Measurements from ENCODE around the gene NLRP5.
"Not testable (repeated sequence)": the region's sequence is repeated elsewhere in the genome, so short reads cannot be mapped to it uniquely, and the experiment has no call there.

NLRP5 gene

DNA sequence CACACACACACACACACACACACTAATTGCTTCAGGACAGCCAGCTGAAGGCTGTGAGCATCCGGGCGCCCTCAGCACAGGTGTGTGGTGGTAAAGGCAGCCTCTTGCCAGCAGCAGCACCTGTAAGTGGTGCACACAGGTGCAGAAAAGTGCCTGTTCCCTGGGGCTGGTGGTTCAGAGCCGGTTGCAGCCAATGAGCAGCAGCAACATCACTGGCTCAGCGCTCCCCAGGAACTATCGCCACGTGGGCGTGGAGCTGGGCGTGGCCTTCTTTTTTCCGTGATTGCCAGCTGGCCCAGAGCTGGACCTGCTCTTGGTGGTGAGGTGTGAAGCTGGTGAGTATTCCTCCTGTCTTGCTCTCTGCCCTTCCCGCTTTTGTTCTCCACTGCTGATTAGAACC, at the start of gene NLRP5:
NLRP5 (plus strand) TSS at position 289 of the 400 bp plus-strand sequence.
- DNase-seq, result no peak

DNA sequence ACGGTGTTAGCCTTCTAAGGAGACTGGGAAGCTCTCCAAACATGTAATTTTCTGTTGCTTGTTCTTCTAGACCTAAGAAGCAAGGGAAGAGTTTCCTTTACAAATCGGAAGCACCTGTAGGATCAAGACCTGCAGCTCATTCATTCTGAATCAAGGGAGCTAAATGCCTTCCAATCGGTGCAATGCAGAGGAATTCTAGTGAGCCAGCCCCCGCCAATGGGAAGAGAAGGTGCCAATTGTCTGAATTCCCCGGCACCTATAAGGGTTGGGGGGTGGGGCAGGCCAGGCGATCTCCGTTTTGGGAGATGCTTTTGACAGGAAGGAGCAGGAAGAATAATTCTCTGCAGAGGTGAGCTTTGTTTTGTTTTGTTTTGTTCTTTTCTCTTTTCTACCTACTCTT, 47.4 kb upstream of the NLRP5 start:
- DNase-seq, result no peak

DNA sequence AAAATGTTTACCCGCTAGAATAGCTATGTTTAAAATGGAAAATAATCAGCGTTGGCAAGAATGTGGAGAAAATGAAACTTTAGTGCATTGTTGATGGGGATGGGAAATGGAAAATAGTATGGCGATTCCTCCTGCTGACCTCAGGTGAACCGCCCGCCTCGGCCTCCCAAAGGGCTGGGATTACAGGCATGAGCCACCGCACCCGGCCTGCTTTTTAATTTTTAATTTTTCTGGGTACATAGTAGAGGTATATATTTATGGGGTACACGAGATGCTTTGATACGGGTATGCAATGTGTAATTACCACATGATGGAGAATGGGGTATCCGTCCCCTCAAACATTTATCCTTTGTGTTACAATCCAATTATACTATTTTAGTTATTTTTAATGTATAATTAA, 46.3 kb upstream of the NLRP5 start:
- DNase-seq, result no peak

DNA sequence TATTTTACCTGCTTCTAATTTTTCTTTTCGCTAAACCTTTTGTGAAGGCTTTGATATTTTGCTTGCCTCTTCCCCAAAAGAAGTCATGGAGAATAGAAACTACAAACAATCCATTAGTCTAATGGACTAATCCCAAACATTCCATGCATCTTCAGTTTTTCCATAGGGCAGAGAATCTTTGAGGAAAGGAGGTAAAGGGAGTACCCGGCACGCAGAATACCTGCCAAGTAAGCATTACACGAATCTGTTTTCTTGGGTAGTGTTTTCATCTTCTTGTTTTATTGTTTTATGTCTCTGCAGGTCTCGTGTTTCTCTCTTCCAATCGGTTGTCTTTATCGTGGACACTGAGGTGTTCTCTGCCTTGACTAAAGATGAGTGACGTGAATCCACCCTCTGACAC, 39.0 kb upstream of the NLRP5 start, which contains the start of gene NLRP8:
NLRP8 (plus strand) TSS at position 301 of the 400 bp plus-strand sequence.
- no peak for DNase-seq

DNA sequence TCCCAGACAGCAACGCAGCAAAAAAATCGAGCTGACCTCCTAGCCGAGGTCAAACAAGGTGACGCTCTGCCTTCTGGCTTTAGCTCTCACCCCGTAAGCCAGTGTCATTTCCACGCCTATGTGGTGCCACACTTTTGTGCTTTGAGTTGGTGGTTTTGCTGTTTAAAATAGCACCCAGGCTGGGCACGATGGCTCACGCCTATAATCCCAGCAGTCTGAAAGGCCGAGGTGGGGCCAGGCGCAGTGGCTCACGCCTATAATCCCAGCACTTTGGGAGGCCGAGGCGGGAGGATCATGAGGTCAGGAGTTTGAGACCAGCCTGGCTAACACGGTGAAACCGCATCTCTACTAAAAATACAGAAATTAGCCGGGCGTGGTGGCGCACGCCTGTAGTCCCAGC, 36.0 kb upstream of the NLRP5 start:
- not testable (repeated sequence) for DNase-seq

DNA sequence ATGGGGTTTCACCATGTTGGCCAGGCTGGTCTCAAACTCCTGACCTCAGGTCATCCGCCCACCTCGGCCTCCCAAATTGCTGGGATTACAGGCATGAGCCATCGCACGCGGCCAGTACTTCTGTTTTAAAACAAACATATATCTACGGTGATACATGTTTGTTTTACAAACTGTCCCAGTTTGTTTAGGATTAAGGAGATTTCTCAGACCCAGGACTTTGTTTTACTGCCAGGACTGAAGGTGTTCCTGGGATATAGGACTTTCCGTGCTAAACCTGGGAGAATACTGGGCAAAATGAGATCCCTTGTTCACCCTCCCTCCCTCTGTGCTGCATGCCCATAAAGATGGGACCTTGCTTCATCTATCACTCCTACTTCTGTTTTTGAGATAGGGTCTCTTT, 30.1 kb upstream of the NLRP5 start:
- DNase-seq, result no peak

DNA sequence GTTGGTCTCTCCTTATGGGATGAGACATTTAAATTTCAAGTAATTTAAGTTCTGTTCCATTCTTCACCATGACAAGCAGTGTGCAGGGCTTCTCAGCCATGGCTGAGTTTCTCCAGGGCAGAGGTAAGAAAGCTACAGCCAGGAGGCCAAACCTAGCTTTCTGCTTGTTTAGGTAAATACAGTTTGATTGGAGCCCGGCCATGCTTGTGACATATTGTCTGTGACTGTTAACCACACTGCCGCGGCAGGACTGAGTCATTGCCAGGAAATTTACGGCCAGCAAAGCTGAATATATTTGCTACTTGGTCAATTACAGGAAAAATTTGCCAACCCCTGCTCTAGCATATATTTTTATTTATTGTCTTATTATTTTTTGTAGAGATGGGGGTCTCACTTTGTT, 28.2 kb upstream of the NLRP5 start:
- no peak for DNase-seq

DNA sequence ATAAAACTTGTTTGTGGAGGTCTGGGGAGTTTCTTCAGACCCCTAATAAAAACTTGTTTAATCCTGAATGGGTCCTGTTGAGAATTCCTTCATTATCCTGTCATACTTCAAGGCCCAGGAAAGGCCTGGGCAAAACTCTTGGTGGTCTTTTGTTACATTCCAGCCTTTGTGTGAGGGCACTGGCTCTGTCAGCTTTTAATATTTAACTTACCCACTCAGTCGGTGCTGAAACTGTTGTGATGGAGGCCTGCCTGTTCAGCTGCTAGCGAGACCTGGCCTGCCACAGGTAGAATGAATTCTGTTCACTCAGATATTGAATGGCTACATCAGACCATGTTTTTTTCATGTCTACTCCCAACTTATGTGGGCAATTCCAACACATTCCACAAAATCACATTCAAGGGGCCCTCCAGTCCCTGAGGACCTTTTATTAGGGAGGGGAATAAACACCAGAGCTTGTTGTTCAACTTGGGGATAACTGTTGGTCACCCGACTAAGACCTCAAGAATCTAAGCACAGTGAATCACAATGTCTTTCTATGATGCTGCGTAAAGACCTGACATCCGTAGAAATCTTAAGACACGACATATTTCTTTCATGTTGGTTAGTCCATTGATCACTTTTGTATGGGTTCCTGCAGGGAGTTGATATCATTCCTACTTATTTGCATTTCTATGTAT, 26.4 kb upstream of the NLRP5 start:
- no peak for DNase-seq

DNA sequence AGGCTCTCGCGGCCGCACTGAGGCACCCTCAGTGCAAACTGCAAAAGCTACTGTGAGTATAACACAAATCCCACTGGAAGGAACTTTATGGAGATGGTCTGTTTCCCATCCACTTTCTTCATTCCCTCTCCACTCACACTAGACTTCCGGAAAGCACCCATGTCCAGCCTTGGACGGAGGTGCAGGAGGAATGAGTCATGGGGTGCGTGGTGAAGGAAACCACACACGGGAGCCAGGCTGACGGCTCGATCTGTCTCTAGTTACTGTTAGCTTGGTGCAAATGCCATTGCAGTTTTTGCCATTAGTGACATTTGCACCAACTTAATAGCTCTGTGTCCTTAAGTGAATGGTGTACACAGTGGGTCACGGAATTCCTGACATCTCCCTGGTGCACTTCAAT, 24.4 kb upstream of the NLRP5 start:
- DNase-seq, result no peak

DNA sequence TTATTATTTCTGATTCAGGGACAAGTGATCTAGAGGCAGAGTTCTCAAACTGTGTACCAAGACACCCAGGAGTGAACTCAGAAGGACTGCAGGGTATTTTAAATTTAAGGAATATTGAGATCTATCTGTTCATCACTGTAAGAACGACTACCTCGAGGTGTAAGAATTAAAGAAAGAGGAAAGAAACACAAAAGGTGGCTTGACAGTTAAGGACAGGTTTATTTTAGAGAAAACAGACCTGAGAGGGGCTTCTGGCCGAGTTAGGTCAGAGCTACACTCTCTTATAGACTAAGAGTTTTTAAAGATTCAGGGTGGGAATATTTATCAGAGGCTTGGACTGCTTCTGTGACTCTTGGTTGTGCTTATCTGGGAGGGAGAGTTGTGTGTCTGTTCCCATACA, 12.6 kb upstream of the NLRP5 start:
- DNase-seq, result no peak

DNA sequence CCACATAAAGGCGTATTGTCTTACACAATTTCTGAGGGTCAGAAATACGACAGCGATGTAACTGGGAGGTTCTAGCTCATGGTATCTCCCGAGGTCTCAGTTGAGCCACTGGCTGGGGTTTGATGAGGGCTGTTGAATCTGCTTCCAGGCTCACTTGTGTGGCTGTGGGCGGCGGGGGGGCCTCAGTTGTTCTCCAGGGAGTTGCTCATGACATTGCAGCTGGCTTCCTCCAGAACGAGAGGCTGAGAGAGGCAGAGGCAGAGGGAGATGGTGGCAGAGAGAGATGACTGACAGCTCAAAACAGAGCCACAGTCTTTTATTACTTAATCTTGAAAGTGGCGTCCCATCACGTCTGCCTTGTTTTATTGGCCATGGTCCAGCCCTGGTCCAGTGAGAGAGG, 6.2 kb upstream of the NLRP5 start:
- DNase-seq, result no peak

DNA sequence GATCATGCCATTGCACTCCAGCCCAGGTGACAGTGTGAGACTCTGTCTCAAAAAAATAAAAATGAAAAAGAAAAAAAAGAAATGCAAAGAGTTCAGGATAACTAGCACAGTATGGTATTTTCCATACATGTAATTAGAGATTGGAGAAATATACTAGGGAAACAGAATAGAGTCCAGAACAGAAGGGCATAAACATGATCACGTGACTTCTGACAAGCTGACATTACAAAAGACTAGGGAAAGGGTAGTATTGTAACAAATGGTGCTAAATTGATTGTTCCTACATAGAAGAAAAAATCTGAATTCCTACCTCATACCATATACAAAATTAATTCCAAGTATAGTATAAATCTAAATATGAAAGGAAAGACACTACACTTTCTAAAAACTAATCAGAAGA, 1.3 kb upstream of the NLRP5 start:
- no peak for DNase-seq

DNA sequence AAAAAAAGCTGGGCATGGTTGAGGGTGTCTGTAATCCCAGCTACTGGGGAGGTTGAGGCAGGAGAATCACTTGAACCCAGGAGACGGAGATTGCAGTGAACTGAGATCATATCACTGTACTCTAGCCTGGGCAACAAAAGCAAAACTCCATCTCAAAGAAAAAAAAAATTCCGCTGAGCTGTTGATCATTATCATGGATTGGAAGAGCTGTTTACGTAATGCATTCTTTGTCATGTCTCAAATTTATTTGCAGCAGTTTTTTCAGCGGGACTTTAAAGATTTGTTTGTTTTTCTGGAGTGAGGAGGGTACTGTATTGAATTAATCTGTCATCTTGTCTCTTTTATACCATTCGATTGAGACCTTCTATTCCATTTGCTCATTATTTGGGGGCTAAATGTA, 4.3 kb downstream of the NLRP5 start:
- DNase-seq, result no peak

DNA sequence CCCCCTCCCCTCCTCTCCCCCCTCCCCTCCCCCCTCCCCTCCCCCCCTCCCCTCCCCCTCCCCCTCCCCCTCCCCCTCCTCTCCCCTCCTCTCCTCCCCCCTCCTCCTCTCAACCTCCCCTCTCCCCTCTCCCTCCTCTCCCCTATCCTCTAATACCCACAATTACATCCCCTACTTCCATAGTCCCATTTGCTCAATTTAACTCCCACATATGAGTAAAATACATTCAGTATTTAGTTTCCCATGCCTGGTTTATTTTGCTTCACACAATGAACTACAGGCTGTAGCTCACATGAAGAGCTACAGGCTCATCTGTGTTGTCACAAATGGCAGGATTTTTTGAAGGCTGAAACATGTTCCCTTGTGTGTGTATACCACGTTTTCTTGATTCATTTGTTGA, 6.9 kb downstream of the NLRP5 start:
- DNase-seq, result no peak

DNA sequence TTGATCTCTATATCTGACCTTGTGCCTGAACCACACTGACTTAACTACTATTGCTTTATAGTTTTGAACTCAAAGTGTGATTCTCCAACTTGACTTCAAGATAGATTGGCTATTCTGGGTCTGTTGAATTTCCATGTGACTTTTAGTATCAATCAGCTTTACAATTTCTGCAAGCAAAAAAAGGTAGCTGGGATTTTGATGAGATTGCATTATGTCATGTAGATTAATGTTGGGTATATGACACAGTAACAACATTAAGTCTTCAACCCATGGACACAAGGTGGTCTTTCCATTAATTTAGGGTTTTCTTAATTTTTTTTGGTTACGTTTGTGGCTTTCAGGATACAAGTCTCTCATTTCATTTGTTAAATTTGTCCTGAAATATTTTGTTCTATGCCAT, 28.2 kb downstream of the NLRP5 start:
- no peak for DNase-seq

DNA sequence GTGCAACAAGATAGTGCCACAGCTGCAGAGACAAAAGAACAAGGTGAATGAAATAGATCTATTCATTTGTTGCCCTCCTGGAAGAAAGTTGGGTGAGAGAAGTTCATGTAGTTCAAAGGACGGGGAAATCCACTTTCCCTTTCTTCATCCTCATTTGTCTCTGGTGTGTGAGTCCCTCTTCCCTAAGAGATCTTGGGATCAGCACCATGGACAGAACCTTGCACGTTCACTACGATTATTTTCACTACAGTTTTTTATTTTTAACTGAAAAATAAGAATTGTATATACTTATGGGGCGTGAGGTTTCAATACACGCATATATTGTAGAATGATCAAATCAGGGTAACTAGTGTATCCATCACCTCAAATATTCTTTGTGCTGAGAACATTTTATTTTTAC, 29.2 kb downstream of the NLRP5 start:
- no peak for DNase-seq

DNA sequence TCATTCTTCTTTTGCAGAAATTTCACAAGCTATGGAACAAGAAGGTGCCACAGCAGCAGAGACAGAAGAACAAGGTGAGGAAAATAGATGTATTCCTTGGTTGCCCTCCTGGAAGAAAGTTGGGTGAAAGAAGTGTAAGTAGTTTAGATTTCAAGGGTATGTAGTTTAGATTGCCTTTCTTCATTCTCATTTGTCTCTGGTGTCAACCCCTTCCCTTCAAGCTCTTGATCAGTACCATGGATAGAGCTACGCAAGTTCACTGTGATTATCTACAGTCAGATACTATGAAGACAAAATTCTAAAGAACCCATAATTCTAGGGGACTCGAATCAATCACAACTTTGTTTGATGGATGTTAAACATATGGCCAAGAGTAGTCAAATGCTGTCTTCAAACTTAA, 32.8 kb downstream of the NLRP5 start:
- DNase-seq, result not testable (repeated sequence)

DNA sequence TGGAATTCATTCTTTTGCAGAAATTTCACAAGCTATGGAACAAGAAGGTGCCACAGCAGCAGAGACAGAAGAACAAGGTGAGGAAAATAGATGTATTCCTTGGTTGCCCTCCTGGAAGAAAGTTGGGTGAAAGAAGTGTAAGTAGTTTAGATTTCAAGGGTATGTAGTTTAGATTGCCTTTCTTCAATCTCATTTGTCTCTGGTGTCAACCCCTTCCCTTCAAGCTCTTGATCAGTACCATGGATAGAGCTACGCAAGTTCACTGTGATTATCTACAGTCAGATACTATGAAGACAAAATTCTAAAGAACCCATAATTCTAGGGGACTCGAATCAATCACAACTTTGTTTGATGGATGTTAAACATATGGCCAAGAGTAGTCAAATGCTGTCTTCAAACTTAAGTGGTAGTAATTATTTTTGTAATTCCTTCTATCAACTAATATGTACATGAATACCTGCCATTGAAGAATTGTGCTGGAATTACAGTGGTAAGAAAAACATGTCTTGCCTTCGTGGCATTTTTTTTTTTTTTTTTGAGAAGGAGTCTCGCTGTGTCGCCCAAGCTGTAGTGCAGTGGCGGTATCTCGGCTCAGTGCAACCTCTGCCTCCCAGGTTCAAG, 33.9 kb downstream of the NLRP5 start:
- DNase-seq, result not testable (repeated sequence)

DNA sequence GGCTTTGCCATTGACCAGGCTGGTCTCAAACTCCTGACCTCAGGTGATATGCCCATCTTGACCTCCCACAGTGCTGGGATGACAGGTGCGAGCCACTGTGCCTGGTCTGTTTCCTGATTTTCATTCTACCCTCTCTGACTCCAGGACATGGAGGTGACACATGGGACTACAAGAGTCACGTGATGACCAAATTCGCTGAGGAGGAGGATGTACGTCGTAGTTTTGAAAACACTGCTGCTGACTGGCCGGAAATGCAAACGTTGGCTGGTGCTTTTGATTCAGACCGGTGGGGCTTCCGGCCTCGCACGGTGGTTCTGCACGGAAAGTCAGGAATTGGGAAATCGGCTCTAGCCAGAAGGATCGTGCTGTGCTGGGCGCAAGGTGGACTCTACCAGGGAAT, 40.2 kb downstream of the NLRP5 start:
- DNase-seq, result no peak

DNA sequence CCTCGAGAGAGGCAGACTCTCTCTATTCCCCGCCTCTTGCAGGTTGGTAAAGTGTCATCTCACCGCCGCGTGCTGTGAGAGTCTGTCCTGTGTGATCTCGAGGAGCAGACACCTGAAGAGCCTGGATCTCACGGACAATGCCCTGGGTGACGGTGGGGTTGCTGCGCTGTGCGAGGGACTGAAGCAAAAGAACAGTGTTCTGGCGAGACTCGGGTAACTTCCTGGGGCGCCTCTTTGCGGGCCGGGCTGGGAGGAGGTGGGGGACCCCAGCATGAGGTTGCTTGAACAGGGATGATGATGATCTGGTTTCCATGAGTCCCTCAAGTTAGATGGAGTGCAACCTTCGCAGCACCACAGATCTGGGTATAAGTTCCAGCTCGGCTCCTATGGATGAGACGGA, 67.0 kb downstream of the NLRP5 start:
- no peak for DNase-seq

DNA sequence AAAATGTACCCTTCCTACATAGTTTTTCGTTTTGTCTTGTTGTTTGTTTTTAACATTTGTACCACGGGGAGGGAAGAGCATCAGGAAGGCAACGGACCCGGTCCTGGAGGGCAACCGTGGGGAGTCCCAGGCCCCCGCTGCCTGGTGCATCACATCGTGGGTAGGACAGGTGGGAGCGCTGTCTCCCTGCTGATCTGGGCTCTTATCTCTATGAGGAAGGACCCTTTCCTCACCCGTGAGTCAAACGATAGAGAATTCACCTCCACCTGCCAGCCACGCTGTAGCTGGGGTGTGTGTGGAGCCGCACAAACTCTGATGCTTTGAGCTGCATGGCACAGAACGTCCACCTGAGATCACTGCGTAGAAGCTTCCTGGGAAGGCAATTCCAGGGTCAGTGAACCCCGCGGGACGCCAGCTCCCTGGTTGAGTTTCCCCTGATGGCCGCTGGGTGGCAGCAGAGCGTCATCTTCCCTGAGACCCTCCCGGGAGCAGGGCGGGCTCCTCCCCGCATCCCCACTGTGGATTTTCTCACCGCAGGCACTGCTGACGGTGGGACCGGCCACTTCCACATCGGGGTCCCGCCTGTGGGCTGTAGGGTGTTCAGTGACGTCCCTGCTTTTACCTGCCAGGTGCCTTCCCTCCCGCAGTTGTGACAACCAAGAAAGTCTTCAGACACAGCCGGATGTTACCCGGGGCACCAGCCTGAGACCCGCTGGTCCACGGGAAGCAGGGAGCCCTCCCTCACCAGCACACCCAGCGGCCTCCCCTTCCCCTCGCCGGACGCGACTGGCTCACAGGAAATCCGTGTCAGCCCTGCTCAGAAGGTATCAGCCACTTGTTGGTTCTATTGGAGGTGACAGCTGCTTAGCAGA, 79.8 kb downstream of the NLRP5 start:
- DNase-seq, result peak; percentile 64

DNA sequence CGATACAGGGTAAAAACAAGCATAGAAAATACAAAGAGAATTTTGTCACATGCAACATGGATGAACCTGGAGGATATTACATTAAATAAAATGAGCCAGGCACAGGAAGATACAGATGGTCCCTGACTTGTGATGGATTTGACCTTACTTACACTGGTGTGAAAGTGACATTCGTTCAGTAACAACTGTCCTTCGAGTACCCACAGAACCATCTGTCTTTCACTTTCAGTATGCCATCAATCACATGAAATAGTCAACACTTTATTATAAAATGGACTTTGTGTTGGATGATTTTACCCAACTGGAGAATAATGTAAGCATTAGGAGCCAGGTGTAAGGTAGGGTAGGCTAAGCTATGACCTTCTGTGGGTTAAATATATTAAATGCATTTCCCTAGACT, 83.1 kb downstream of the NLRP5 start:
- DNase-seq, result no peak

DNA sequence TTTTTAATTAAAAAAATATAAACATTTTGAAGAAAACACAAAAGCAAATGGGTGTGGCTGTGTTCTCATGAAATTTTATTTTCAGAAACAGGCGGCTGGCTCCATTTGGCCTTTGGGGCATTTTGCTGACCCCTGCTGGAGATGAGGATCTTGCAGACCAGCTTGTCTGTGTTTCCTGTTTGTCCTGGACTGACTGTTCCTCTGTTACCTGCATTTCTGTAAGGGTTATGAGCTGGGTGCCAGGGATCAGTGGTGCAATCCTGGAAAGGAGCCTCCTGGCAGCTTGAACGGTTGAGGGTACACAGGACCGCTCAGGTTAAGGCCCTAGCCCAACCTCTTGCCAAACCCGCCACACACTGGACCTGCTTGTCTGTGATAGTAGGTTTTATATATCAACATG, 84.6 kb downstream of the NLRP5 start:
- DNase-seq, result no peak

DNA sequence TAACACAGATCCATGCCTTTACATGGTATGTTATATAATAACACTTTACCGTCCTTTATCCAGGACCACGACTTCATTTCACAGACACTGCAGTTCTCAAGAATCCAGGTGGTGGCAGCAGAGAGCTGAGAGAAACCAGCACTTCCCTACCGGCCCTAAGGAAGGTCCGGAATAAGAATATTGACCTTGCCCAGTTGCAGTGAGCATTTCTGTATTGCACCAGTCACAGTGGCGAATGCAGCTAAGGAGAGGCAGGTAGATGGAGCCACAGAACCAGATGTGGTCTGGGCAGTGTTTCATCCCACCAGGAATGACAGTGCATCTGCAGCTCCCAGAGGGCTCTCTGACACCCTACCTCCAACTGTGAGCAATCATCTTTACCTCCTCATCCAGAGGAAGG, 89.9 kb downstream of the NLRP5 start:
- peak; percentile 23 for DNase-seq

All from NCI-H1436 (cell line).